Keratinocyte (primary cell): ENCODE results near the gene RIT2. TPM values are rescaled to one million over a fixed set of nuclear protein-coding genes. Genes with fewer than 3 reads are reported as not detected.

Experiments used
- DNase-seq: peaks from one replicate; pipeline ENCODE4 v3.0.0-alpha.2; 2011; ENCODE audit warnings: low read depth, missing footprints, low spot score
- FAIRE-seq: peaks from 2 replicates; lab custom pipeline; 2011; peaks lifted over from hg19 to GRCh38; lab: Jason Lieb, UNC
- H2AFZ ChIP-seq: 2 replicates; pipeline ENCODE4 v1.6.0; 2012; ENCODE audit warnings: low read length, control low read depth, inconsistent platforms; ENCODE audit not compliant: control insufficient read depth
- H3K27ac ChIP-seq: 2 replicates; pipeline ENCODE4 v1.5.1; 2011; ENCODE audit warnings: low read length; ENCODE audit not compliant: control insufficient read depth, insufficient read depth
- H3K27me3 ChIP-seq: 3 replicates; pipeline ENCODE4 v1.6.0; 2011; ENCODE audit warnings: low read length; ENCODE audit not compliant: control insufficient read depth, insufficient read depth; ENCODE audit errors: extremely low read depth
- H3K36me3 ChIP-seq, 2 experiments: 2 replicates in 1 of 2; 3 replicates in 1 of 2; pipeline ENCODE4 v1.5.1; 2011; ENCODE audit warnings: low read length in 2 of 2, mild to moderate bottlenecking in 1 of 2; ENCODE audit not compliant: control insufficient read depth in 2 of 2, insufficient read depth in 2 of 2; ENCODE audit errors: extremely low read depth in 1 of 2
- H3K4me1 ChIP-seq: 3 replicates; pipeline ENCODE4 v1.5.1; 2011; ENCODE audit warnings: low read length; ENCODE audit not compliant: control insufficient read depth, insufficient read depth; ENCODE audit errors: extremely low read depth
- H3K4me2 ChIP-seq: 3 replicates; pipeline ENCODE4 v1.6.0; 2011; ENCODE audit warnings: low read depth, low read length; ENCODE audit not compliant: control insufficient read depth, insufficient read depth; ENCODE audit errors: extremely low read depth
- H3K4me3 ChIP-seq, 3 experiments: fragments of 200-600 bp in 1 of 3; sonication (generic) in 1 of 3; 2 replicates in 2 of 3; 3 replicates in 1 of 3; pipeline ENCODE4 v1.5.1; 2011 to 2016; ENCODE audit warnings: low read length in 3 of 3, mild to moderate bottlenecking in 3 of 3, control low read depth in 2 of 3, inconsistent platforms in 1 of 3, low read depth in 1 of 3, mixed read lengths in 1 of 3, mixed run types in 1 of 3, moderate library complexity in 1 of 3; ENCODE audit not compliant: control insufficient read depth in 2 of 3, insufficient read depth in 2 of 3; ENCODE audit errors: extremely low read depth in 1 of 3
- H3K79me2 ChIP-seq: 2 replicates; pipeline ENCODE4 v1.6.0; 2012; ENCODE audit warnings: low read length; ENCODE audit not compliant: control insufficient read depth, insufficient read depth
- H3K9ac ChIP-seq: 3 replicates; pipeline ENCODE4 v1.6.0; 2011; ENCODE audit warnings: low read length; ENCODE audit not compliant: control insufficient read depth, insufficient read depth; ENCODE audit errors: extremely low read depth
- H3K9me1 ChIP-seq: 3 replicates; pipeline ENCODE4 v1.6.0; 2011; ENCODE audit warnings: low read length; ENCODE audit not compliant: control insufficient read depth, insufficient read depth; ENCODE audit errors: extremely low read depth
- H3K9me3 ChIP-seq: 2 replicates; pipeline ENCODE4 v1.5.1; 2012; ENCODE audit warnings: low read depth, low read length; ENCODE audit not compliant: control insufficient read depth
- H4K20me1 ChIP-seq: 3 replicates; pipeline ENCODE4 v1.6.0; 2011; ENCODE audit warnings: low read length; ENCODE audit not compliant: control insufficient read depth, insufficient read depth; ENCODE audit errors: extremely low read depth
- CTCF ChIP-seq, 3 experiments: IDR thresholded peaks in 1 of 3; conservative IDR thresholded peaks in 1 of 3; optimal IDR thresholded peaks in 1 of 3; 2 replicates in 2 of 3; 3 replicates in 1 of 3; pipeline versions ENCODE3 to v1.5.1; 2011; ENCODE audit warnings: low read length in 3 of 3, mild to moderate bottlenecking in 3 of 3, moderate library complexity in 2 of 3, control low read depth in 1 of 3, inconsistent platforms in 1 of 3; ENCODE audit not compliant: insufficient read depth in 2 of 3; ENCODE audit errors: extremely low read depth in 1 of 3
- EZH2 ChIP-seq: IDR thresholded peaks from one replicate; pipeline ENCODE4 v1.6.1; 2012; ENCODE audit warnings: inconsistent platforms, mild to moderate bottlenecking, low read length, moderate library complexity
- dilution Hi-C: fragments of 300-500 bp; cut with MboI; formaldehyde crosslinking; loops from one replicate; pipeline ENCODE4 v1.7.0; 2020; ENCODE audit warnings: low sequenced_read_pairs; ENCODE audit not compliant: extremely low pct_ligation_motif_present
- polyA plus RNA-seq, 5 experiments: library from polyadenylated mRNA; depleted of rRNA in 3 of 5; stranded (reverse) in 3 of 5; stranded (forward) in 1 of 5; unstranded in 1 of 5; fragments of >200 nt; gene quantifications; 1 replicate in 1 of 5; 2 replicates in 3 of 5; 3 replicates in 1 of 5; pipeline versions ENCODE4 v1.2.1 to v1.2.3, GENCODE V29; 2011 to 2012; ENCODE audit warnings: missing spikeins in 2 of 5, low read depth in 1 of 5, low replicate concordance in 1 of 5

RIT2 gene
- polyA plus RNA-seq, 1 donor (not counting 4 experiments of a cell fraction or from before 2014, with no cell fraction given): not detected

GRCh38 chr18:42807887-42808286 is 307.6 kb downstream of the RIT2 start:
- no peaks in the 10 kb centered on the region for H4K20me1 ChIP-seq
- no peak overlapping the region for H3K27ac ChIP-seq
- no peaks in the 10 kb centered on the region for H3K27me3 ChIP-seq
- H3K9me3 ChIP-seq: no peaks in the 10 kb centered on the region
- FAIRE-seq (no peak), DNase-seq (no peak)
- H2AFZ ChIP-seq: no peak overlapping the region
- no peaks in the 10 kb centered on the region for H3K79me2 ChIP-seq
- H3K4me2 ChIP-seq: no peak overlapping the region
- no peak overlapping the region for H3K9ac ChIP-seq
- no peak for TF ChIP-seq CTCF (optimal IDR thresholded peaks at IDR 0.05 in 1 of 3, IDR thresholded peaks at IDR 0.05 in 1 of 3, conservative IDR thresholded peaks at IDR 0.05 in 1 of 3; ENCODE audit: extremely low read depth in 1 of 3, insufficient read depth in 2 of 3, low read length in 3 of 3)
- dilution Hi-C loops: no loop called here
- H3K4me1 ChIP-seq: no peaks in the 10 kb centered on the region
- H3K4me3 ChIP-seq: no peak overlapping the region
- H3K9me1 ChIP-seq: no peaks in the 10 kb centered on the region
- no peaks in the 10 kb centered on the region for H3K36me3 ChIP-seq

- Histone ChIP-seq H3K4me1 (no peaks in the 10 kb centered on the region), H3K27me3 (no peaks in the 10 kb centered on the region), H3K4me3 (no peak overlapping the region), H3K36me3 (no peaks in the 10 kb centered on the region), H3K9me1 (no peaks in the 10 kb centered on the region), H3K9me3 (no peaks in the 10 kb centered on the region), H3K9ac (no peak overlapping the region), H4K20me1 (no peaks in the 10 kb centered on the region), H3K4me2 (no peak overlapping the region), H3K79me2 (no peaks in the 10 kb centered on the region), H3K27ac (no peak overlapping the region), H2AFZ (no peak overlapping the region)
- DNase-seq (no peak), FAIRE-seq (no peak)
- TF ChIP-seq EZH2 (no peak), CTCF (optimal IDR thresholded peaks at IDR 0.05 in 1 of 3, IDR thresholded peaks at IDR 0.05 in 1 of 3, conservative IDR thresholded peaks at IDR 0.05 in 1 of 3; ENCODE audit: extremely low read depth in 1 of 3, insufficient read depth in 2 of 3, low read length in 3 of 3) (no peak)
- dilution Hi-C loops: no loop called here
Measured at GRCh38 chr18:42801706-42802105, 313.8 kb downstream of the RIT2 start.
